Immature natural killer cell (primary cell): ENCODE measurements around the gene HSD11B2. TPM values are rescaled to one million over a fixed set of nuclear protein-coding genes. Genes with fewer than 3 reads are reported as not detected.
"Not testable (repeated sequence)": the region's sequence is repeated elsewhere in the genome, so short reads cannot be mapped to it uniquely, and the experiment has no call there.

Experiments used
- DNase-seq, 3 donors: peaks; one replicate each; pipeline ENCODE4 v3.0.0; 2022; ENCODE audit warnings: mixed read lengths in 1 of 3
- H3K27ac Mint-ChIP-seq, 6 donors: one replicate each; pipeline ENCODE4 v1.8.0; 2020; ENCODE audit warnings: mixed read lengths in 6 of 6, mild to moderate bottlenecking in 5 of 6, inconsistent platforms in 4 of 6, moderate library complexity in 3 of 6
- H3K27me3 Mint-ChIP-seq, 3 donors: one replicate each; pipeline ENCODE4 v1.8.0; 2020 to 2021; ENCODE audit warnings: low read depth in 3 of 3, mild to moderate bottlenecking in 3 of 3, mixed read lengths in 3 of 3, moderate library complexity in 3 of 3, inconsistent platforms in 1 of 3
- H3K36me3 Mint-ChIP-seq, 3 donors: one replicate each; pipeline ENCODE4 v1.8.0; 2020; ENCODE audit warnings: mixed read lengths in 3 of 3, inconsistent platforms in 2 of 3, mild to moderate bottlenecking in 2 of 3
- H3K4me1 Mint-ChIP-seq, 2 donors: one replicate each; pipeline ENCODE4 v1.8.0; 2020; ENCODE audit warnings: inconsistent platforms in 2 of 2, mild to moderate bottlenecking in 2 of 2, mixed read lengths in 2 of 2, moderate library complexity in 1 of 2
- H3K4me3 Mint-ChIP-seq, 5 donors: one replicate each; pipeline ENCODE4 v1.8.0; 2020; ENCODE audit warnings: mild to moderate bottlenecking in 5 of 5, mixed read lengths in 5 of 5, inconsistent platforms in 3 of 5, moderate library complexity in 3 of 5
- H3K9me3 Mint-ChIP-seq, 6 donors: one replicate each; pipeline ENCODE4 v1.8.0; 2020; ENCODE audit warnings: mild to moderate bottlenecking in 6 of 6, mixed read lengths in 6 of 6, inconsistent platforms in 4 of 6, moderate library complexity in 3 of 6
- polyA plus RNA-seq, 3 donors: library from polyadenylated mRNA; unstranded; fragments of 300-500 nt; fragmentation: Illumina TruSeq; gene quantifications; one replicate each; pipeline ENCODE4 v1.2.3, GENCODE V29; 2021

HSD11B2 gene
- polyA plus RNA-seq, 3 donors from 2014 or later, result not detected

DNA sequence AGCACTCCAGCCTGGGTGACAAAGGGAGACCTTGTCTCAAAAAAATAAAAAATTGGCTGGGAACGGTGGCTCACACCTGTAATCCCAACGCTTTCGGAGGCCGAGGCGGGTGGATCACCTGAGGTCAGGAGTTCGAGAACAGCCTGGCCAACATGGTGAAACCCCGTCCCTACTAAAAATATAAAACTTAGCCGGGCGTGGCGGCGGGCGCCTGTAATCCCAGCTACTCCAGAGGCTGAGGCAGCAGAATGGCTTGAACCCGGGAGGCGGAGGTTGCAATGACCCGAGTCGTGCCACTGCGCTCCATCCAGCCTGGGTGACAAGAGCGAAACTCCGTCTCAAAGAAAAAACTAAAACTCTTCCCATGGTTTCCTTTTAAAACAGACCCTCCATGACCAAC lies 15.5 kb upstream of the HSD11B2 start:
- H3K27ac Mint-ChIP-seq, result peak overlapping the region in 3 of 6 donors; percentile 10 to 53 (median 30)
- H3K4me1 Mint-ChIP-seq, result peaks cover 10 to 16% of the 10 kb centered on the region in 2 donors
- H3K36me3 Mint-ChIP-seq, H3K9me3 Mint-ChIP-seq, DNase-seq: not testable (repeated sequence)
- H3K4me3 Mint-ChIP-seq, result peak overlapping the region; percentile 28 to 68 (median 64)
- peaks cover 6 to 23% (median 9%) of the 10 kb centered on the region in 3 donors for H3K27me3 Mint-ChIP-seq

DNA sequence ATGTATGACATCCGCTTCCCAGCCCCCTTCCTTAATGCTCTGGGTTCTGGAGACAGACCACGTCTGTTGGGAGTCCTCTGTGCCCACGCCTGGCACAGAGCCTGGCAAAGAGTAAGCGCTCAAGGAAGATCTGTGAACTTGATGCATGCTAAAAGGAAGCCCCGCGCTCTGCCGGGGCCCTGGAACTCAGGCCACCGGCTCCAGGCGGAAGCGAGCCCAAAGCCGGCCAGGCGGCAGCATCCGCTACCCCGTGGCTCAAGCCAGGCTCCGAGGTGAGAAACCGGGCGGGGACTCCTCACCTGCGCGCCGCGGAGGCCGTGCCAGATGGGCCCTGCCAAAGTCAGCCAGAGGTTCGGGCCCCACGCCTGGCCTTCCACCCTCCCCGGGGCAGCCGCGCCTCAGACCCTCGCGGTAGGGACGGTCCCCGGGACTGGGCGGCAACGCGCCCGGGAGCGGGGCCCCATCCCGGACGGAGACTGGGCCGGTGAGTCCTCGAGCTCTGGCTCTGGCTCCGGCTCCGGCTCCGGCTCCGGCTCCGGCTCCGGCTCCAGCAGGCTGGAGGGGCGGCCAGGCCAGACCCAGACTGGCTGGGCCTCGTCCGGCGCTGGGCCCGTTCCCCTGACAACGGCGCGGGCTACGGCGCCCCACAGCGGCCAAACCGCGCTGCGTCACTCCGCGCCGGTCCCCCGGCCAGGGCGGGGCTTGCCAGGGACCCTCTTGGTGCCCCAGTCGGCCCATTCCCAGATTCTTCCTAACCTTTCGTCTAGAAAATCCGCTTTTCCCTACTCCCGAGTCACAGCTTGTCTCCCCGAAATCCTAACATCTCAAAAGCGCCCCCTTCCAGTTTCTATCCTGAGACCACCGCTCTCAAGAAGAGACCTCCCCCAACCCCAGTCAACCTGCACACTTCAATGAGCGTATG lies 14.8 kb upstream of the HSD11B2 start, which contains the start of gene ZDHHC1:
ZDHHC1 (minus strand) TSS at position 606 of the 922 bp plus-strand sequence. CDS start 8,702 bp downstream, outside the sequence.
- Mint-ChIP-seq H3K4me1 (peaks cover 10 to 16% of the 10 kb centered on the region in 2 donors), H3K27me3 (peaks cover 6 to 23% (median 9%) of the 10 kb centered on the region in 3 donors), H3K9me3 (no peaks in the 10 kb centered on the region), H3K4me3 (peak within 1 kb of the TSS; percentile 77 to 88 (median 82)), H3K36me3 (no peaks in the 10 kb centered on the region), H3K27ac (peak within 1 kb of the TSS in 5 of 6 donors; percentile 50 to 82 (median 72))
- DNase-seq, result peak; percentile 57 to 61 (median 60)

DNA sequence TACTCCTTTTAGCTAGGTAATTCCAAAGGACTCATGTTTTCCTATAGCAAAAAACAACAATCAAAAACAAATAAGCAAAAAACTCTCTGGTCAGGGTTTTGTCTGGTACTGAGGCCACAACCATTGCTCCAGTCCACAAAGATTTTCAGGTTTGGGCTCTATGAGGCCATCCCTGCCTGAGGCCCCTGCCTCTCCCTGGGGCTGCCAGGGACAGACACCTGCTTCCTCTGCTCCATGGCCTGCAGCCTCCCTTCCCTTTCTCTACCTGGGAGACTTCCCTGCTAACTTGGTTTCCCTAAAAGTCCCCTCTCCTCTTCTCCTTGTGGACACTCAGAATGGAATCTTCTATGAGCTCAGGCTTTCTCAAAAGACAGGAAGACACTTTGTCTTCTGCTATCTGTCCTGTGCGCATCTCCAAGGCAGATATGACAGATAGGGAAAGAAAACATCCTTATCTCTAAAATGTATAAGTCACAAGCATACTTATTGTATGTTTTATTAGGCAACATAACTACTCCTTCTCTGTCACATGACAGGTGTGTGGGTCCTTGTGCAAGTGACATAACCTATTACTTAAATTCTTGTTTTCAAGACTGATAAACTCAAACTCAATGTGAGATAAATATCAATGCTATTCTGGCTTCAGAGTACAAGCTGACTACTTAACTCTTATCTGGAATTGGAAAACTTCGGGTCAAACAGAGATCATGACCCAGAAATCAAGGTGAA lies 13.4 kb upstream of the HSD11B2 start:
- peaks cover 10 to 16% of the 10 kb centered on the region in 2 donors for H3K4me1 Mint-ChIP-seq
- peak overlapping the region; percentile 54 to 82 (median 57) for H3K4me3 Mint-ChIP-seq

DNA sequence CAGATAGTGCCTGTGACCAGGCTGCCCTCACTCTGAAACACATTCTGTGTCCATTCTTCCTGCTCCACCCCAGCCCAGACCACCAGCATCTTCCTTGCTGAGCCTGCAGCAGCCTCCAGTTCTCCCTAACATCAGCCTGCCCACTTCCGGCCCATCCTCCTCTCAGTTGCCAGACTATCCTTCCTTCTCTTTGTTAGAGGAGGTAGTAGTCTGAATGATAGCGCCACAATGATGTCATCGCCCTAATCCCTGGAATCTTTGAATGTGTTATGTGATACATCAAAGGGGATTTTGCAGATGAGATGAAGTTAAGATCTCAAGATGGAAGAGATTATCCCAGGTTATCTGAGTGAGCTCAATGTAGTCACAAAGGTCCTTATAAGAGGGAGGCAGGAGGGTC lies 11.4 kb upstream of the HSD11B2 start:
- DNase-seq, result no peak
- no peak overlapping the region for H3K27ac Mint-ChIP-seq
- H3K4me1 Mint-ChIP-seq, result peaks cover 10 to 16% of the 10 kb centered on the region in 2 donors
- no peaks in the 10 kb centered on the region for H3K9me3 Mint-ChIP-seq
- no peaks in the 10 kb centered on the region for H3K36me3 Mint-ChIP-seq
- peaks cover 6 to 21% (median 7%) of the 10 kb centered on the region in 3 donors for H3K27me3 Mint-ChIP-seq
- no peak overlapping the region for H3K4me3 Mint-ChIP-seq

More for the DNA sequence above, 13.4 kb upstream of the HSD11B2 start:
- Mint-ChIP-seq H3K27me3 (peaks cover 6 to 20% (median 9%) of the 10 kb centered on the region in 3 donors), H3K36me3 (no peaks in the 10 kb centered on the region), H3K27ac (peak overlapping the region in 3 of 6 donors; percentile 17 to 33 (median 28)), H3K9me3 (no peaks in the 10 kb centered on the region)
- DNase-seq, result no peak

DNA sequence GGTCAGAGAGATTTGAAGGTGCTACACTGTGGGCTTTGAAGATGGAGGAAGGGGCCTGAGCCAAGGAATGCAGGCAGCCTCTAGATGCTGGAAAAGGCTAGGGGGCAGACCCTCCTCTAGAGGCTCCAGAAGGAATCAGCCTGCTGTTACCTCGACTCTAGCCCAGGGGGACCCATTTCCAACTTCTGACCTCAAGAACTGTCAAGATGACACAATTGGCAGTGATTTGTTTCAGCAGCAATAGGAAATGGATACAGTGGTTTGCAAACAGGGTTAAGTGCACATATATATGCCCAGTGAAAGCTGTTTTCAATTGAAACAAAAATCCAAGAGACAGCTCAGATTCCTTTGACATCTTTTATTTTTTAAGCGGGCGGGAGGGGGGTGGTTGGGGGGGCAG lies 11.0 kb upstream of the HSD11B2 start:
- Mint-ChIP-seq H3K27me3 (peaks cover 6 to 21% (median 7%) of the 10 kb centered on the region in 3 donors), H3K4me1 (peaks cover 10 to 16% of the 10 kb centered on the region in 2 donors), H3K36me3 (no peaks in the 10 kb centered on the region), H3K9me3 (no peaks in the 10 kb centered on the region), H3K4me3 (no peak overlapping the region), H3K27ac (no peak overlapping the region)
- no peak for DNase-seq

DNA sequence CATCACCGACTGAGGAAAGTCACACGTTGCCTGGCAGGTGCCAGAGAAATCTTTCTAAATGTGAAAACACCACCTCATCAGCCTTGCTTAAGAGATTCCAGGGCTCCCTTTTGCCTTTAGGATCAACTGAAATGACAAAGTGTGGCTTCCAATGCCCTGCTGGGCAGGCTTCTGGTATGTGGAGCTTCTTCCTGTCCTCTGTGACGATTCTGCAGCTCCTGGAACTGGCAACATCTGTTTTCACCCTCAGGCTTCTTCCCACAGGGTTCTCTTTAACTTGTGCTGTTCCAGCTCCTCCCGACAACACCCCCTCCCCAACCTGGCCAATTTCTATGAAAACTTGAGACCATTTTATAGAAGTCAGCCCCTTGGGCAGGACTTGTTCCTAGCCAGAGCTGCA lies 9.9 kb upstream of the HSD11B2 start:
- Mint-ChIP-seq H3K4me1 (peaks cover 7 to 11% of the 10 kb centered on the region in 2 donors), H3K27ac (no peak overlapping the region), H3K4me3 (no peak overlapping the region)

DNA sequence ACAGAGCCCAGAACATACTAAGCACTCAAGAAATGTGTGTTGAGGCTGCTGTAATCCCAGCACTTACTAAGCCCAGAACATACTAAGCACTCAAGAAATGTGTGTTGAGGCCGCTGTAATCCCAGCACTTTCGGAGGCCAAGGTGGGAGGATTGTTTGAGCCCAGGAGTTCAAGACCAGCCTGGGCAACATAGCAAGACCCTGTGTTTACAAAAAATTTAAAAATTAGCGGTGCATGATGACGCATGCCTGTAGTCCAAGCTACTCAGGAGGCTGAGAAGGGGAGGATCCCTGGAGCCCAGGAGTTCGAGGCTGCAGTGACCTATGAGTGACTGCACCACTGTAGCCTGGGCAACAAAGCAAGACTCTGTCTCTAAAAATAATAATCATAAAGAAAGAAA lies 7.9 kb upstream of the HSD11B2 start:
- H3K27ac Mint-ChIP-seq, result no peak overlapping the region
- H3K36me3 Mint-ChIP-seq, result no peaks in the 10 kb centered on the region
- no peaks in the 10 kb centered on the region for H3K9me3 Mint-ChIP-seq
- H3K4me1 Mint-ChIP-seq, result no peaks in the 10 kb centered on the region
- no peak overlapping the region for H3K4me3 Mint-ChIP-seq
- no peak for DNase-seq
- H3K27me3 Mint-ChIP-seq, result peaks cover 4 to 10% (median 8%) of the 10 kb centered on the region in 3 donors

More for the DNA sequence above, 9.9 kb upstream of the HSD11B2 start:
- no peak for DNase-seq
- Mint-ChIP-seq H3K36me3 (no peaks in the 10 kb centered on the region), H3K27me3 (peaks cover 4 to 21% (median 7%) of the 10 kb centered on the region in 3 donors), H3K9me3 (no peaks in the 10 kb centered on the region)

DNA sequence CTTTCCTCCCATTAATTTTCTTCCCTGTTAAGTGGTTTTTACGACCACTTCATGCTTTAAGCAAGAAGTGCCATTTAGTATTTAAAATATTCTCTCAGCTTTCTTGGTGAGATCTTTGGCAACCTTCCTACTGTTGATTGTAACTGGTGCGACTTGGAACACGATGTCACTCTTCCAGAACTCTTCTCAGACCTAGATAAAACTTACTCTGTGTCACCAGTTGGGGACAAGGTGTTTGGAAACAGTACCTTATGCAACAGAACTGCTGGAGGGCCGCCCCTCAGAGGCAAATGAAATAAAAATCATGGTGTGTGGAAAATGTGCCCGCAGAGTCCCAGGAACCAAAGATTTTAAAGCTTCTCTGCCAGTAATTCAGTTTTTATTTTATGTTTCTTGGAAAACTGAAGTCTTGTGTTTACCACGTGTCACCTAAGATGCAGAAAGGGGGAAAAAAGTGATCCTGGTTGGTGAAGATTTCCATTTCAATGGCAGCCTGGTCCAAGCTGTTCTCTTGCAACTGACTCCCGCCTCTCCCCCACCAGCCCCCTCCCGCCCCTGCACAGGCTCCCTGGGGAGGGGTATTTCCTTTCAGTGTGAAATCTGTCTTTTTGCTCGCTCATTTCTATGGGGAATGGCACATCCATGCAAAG lies 7.2 kb upstream of the HSD11B2 start:
- Mint-ChIP-seq H3K36me3 (no peaks in the 10 kb centered on the region), H3K27me3 (peaks cover 4 to 11% (median 10%) of the 10 kb centered on the region in 3 donors), H3K4me1 (no peaks in the 10 kb centered on the region), H3K27ac (no peak overlapping the region), H3K9me3 (no peaks in the 10 kb centered on the region), H3K4me3 (no peak overlapping the region)
- DNase-seq, result no peak

DNA sequence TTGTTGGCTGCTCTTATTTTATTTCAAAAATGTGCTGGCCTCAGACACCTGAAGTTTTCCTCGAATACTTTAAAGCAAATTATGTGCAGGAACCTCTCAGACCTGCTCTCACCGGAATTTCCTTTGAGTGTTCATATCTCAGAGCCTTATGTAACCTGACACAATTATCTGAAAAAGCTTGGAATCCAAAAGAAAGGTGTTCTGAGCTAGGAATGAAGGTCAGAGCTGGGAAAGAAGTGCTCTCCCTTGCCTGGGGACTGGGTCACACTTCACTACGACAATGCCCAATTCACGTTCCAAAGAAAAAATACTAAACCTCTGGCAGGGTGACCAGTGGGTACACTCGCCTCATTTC lies 6.7 kb upstream of the HSD11B2 start:
- no peaks in the 10 kb centered on the region for H3K36me3 Mint-ChIP-seq
- H3K4me1 Mint-ChIP-seq, result no peaks in the 10 kb centered on the region
- no peak for DNase-seq
- no peaks in the 10 kb centered on the region for H3K9me3 Mint-ChIP-seq
- no peak overlapping the region for H3K27ac Mint-ChIP-seq
- H3K4me3 Mint-ChIP-seq, result no peak overlapping the region
- H3K27me3 Mint-ChIP-seq, result peaks cover 6 to 15% (median 11%) of the 10 kb centered on the region in 3 donors

DNA sequence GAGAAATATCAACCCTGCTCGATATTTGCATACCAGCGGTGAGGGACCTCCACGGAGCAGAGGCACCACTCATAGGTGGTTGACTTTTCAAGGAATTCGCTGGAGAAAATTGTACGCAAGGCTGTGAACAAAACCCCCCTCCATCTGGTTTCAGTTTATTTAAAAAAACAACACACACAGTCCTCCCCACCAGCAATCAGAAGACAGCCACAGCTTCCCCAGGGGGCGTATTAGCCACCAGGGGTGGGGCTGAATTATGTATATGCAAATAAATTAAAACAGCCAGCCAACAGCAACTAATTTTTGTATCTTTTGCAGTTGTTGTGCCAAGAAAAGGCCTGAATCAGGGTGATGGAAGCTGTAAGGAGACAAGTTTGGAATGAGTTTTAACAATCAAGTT lies 5.9 kb upstream of the HSD11B2 start:
- no peak for DNase-seq
- Mint-ChIP-seq H3K4me3 (no peak overlapping the region), H3K9me3 (no peaks in the 10 kb centered on the region), H3K27me3 (peaks cover 6 to 18% (median 13%) of the 10 kb centered on the region in 3 donors), H3K27ac (no peak overlapping the region), H3K36me3 (no peaks in the 10 kb centered on the region), H3K4me1 (no peaks in the 10 kb centered on the region)

DNA sequence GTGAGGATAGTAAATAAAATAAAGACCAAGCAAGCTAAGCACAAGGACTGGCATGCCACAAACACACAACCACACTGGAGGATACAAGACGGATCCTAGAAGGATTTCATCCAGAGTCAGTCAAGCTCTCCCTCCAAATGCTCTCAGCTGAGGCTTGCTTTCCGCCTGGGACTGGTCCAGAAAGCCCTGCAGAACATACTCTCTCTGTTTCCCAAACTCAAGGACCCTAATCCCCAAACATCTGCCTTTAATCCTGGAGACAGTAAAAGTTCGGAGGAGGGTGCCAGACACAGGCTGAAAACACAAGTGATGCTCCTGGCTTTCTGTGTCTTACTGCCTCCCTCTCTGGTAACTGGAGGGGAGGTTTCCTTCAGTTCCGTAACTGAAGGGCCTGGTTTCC lies 5.3 kb upstream of the HSD11B2 start:
- H3K4me1 Mint-ChIP-seq, result peaks cover 3 to 4% of the 10 kb centered on the region in 2 donors
- no peak for DNase-seq
- peaks cover 6 to 20% (median 16%) of the 10 kb centered on the region in 3 donors for H3K27me3 Mint-ChIP-seq
- H3K36me3 Mint-ChIP-seq, result no peaks in the 10 kb centered on the region
- H3K9me3 Mint-ChIP-seq, result no peaks in the 10 kb centered on the region
- H3K4me3 Mint-ChIP-seq, result no peak overlapping the region
- H3K27ac Mint-ChIP-seq, result no peak overlapping the region

DNA sequence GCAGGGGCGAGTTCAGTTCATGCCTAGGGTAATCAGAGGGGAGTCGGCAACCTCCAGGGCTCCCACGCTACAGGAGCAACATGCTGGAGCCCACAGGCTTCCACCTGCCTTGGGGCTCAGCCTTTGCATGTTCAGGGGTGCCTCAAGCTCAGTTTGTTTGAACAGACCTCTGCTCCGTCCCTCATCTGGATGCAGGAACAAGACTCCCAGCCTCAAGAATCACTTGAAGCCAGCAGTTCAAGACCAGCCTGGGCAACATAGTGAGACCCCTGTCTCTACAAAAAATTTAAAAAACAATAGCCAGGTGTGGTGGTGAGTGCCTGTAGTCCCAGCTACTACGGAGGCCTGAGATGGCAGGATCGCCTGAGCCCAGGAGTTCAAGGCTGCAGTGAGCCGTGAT lies 4.9 kb upstream of the HSD11B2 start:
- no peaks in the 10 kb centered on the region for H3K9me3 Mint-ChIP-seq
- H3K4me1 Mint-ChIP-seq, result peaks cover 3 to 4% of the 10 kb centered on the region in 2 donors
- H3K27ac Mint-ChIP-seq, result no peak overlapping the region
- peaks cover 6 to 20% (median 16%) of the 10 kb centered on the region in 3 donors for H3K27me3 Mint-ChIP-seq
- DNase-seq, result no peak
- H3K4me3 Mint-ChIP-seq, result no peak overlapping the region
- H3K36me3 Mint-ChIP-seq, result no peaks in the 10 kb centered on the region

DNA sequence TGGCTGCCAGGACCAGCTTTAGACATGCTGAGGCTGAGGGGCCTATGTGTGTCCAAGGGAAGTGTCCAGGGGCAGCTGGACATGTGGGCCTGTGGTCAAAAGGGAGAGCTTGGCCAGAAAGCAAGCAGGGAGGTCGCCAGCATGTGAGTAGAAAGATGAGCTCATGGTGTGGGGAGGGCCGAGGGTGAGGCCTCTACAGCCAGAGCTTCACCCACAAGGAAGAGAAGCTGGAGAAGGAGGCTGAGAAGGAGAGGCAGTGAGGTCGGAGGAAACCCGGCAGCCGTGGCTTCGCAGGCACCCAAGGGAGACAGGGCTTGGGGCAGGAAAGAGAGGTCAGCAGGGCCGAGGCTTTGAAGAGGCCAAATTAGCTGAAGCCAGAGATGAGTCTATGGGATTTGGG lies 4.0 kb upstream of the HSD11B2 start:
- no peak for DNase-seq
- Mint-ChIP-seq H3K4me3 (no peak overlapping the region), H3K27ac (peak overlapping the region in 1 of 6 donors; percentile 44), H3K9me3 (no peaks in the 10 kb centered on the region), H3K4me1 (peaks cover 4 to 6% of the 10 kb centered on the region in 2 donors), H3K27me3 (peaks cover 6 to 24% (median 18%) of the 10 kb centered on the region in 3 donors), H3K36me3 (no peaks in the 10 kb centered on the region)
